NCI-H1417 treated with DMSO at 0.1 percent for 48 hours (cell line): ENCODE results near the gene ERLEC1.
"Not testable (repeated sequence)": the region's sequence is repeated elsewhere in the genome, so short reads cannot be mapped to it uniquely, and the experiment has no call there.

ENCODE experiments used
- DNase-seq: peaks from one replicate; lab custom pipeline; 2025; lab: John Stamatoyannopoulos, UW

The ERLEC1 gene

DNA sequence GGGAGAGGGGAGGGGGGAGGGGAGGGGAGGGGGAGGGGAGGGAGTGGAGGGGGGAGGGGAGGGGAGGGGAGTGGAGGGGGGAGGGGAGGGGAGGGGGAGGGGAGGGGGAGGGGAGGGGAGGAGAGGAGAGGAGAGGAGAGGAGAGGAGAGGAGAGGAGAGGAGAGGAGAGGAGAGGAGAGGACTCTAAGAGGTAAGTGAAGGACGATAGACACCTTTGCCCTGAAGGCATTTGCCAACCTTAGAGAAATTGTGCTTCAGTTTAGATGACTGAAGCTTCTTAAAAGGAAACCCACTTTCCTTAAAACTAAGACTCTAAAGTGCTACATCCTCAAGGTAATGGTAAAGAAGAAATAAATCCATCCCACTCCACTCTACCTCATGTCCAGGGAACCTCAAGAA lies 53.7 kb downstream of the ERLEC1 start:
- DNase-seq: no peak

DNA sequence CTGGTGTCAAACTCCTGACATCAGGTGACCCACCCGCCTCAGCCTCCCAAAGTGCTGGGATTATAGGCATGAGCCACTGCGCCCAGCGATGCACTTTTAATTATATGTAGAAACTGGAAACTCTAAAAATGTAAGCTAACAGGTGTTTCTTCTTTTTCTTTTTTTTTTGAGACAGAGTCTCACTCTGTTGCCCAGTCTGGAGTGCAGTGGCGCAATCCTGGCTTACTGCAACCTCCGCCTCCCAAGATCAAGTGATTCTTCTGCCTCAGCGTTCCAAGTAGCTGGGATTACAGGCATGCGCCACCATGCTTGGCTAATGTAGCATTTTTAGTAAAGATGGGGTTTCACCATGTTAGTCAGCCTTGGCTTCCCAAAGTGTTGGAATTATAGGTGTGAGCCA lies 54.8 kb downstream of the ERLEC1 start:
- DNase-seq: not testable (repeated sequence)

- no peak for DNase-seq
Measured at GRCh38 chr2:53842891-53843290, 56.0 kb downstream of the ERLEC1 start.

DNA sequence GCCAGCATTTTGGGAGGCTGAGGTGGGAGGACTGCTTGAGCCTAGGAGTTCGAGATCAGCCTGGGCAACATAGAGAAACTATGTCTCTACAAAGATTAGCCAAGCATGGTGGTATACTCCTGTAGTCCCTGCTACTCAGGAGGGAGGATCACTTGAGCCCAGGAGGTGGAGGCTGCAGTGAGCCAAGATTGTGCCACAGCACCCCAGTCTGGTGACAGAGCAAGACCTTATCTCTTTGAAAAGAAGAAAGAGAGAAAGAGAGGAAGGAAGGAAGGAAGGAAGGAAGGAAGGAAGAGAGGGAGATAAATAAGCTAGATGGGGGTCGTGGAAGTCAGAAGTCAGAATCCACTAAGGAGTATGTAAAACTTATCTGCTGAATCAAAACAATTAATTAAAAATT lies 56.8 kb downstream of the ERLEC1 start:
- no peak for DNase-seq

DNA sequence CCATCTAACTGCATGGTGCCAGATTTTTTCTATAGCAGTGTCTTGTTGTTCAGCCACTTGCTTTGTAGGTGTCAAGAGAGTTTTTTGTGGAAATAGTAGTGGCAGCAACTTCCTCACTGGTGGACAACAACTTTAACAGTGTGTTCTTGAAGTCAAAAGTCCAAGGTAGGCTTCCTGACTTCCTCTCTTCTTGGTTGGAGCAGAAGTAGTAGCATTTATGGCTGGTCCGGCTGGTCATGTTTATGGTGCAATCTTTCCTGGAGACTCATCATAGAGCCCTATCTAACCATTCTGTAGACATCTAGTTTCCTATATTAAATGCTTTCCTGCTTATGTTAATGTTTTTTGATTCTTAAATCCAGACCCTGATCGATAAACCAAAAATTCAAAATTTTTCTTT lies 61.2 kb downstream of the ERLEC1 start:
- no peak for DNase-seq

- not testable (repeated sequence) for DNase-seq
Measured at GRCh38 chr2:53851052-53851757, 64.4 kb downstream of the ERLEC1 start.

GRCh38 chr2:53852532-53852931 lies 65.7 kb downstream of the ERLEC1 start:
- no peak for DNase-seq

GRCh38 chr2:53854678-53855077 lies 67.8 kb downstream of the ERLEC1 start:
- no peak for DNase-seq

- DNase-seq: no peak
Measured at GRCh38 chr2:53856272-53856671, 69.4 kb downstream of the ERLEC1 start.

- DNase-seq: no peak
Measured at GRCh38 chr2:53859206-53860181, 72.7 kb downstream of the ERLEC1 start, which contains the start of gene GPR75. GPR75 (minus strand) TSS chr2:53859967; CDS start chr2:53854756, 5,211 bp downstream.

- no peak for DNase-seq
Measured at GRCh38 chr2:53861824-53862223, 75.0 kb downstream of the ERLEC1 start.

GRCh38 chr2:53863538-53864227 lies 76.8 kb downstream of the ERLEC1 start:
- DNase-seq: no peak

- DNase-seq: no peak
Measured at GRCh38 chr2:53865264-53865663, 78.4 kb downstream of the ERLEC1 start.

DNA sequence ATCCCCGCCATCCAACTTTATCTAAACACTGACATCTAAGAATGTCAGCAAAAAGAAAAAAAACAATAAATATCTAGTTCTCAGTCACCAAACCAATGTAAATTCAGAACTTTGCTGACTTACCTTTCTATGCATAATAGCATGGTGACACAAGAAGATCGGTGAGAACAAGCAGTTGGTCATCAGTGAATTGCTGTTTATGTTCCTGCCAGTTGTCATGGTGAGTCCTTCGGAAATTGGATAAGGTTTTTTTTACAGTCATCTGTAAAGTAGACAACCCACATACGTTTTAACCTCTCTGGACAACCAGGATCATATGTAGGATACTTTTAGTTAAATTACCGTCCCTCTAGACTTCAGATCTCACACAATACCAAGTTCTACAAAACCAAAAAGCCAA lies 79.1 kb downstream of the ERLEC1 start:
- DNase-seq: no peak

DNA sequence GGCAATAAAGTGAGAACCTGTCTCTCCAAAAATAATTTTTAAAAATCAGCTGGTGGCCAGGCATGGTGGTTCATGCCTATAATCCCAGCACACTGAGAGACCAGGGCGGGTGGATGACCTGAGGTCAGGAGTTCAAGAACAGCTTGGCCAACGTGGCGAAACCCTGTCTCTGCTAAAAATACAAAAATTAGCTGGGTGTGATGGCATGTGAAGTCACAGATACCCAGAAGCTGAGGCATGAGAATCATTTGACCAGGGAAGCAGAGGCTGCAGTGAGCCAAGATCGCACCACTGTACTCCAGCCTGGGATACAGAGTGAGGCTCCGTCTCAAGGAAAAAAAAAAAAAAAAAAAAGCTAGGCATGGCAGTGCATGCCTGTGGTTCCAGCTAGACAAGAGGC lies 80.3 kb downstream of the ERLEC1 start:
- no peak for DNase-seq

GRCh38 chr2:53867773-53868172 lies 80.9 kb downstream of the ERLEC1 start:
- DNase-seq: no peak
